ENCODE measurements around the gene C3. TPM values are rescaled to one million over a fixed set of nuclear protein-coding genes. Genes with fewer than 3 reads are reported as not detected.
"Not testable (repeated sequence)": the region's sequence is repeated elsewhere in the genome, so short reads cannot be mapped to it uniquely, and the experiment has no call there.

C3 gene
- total RNA-seq, 2 experiments from 2014 or later = 0.93 to 1.0 TPM

DNA sequence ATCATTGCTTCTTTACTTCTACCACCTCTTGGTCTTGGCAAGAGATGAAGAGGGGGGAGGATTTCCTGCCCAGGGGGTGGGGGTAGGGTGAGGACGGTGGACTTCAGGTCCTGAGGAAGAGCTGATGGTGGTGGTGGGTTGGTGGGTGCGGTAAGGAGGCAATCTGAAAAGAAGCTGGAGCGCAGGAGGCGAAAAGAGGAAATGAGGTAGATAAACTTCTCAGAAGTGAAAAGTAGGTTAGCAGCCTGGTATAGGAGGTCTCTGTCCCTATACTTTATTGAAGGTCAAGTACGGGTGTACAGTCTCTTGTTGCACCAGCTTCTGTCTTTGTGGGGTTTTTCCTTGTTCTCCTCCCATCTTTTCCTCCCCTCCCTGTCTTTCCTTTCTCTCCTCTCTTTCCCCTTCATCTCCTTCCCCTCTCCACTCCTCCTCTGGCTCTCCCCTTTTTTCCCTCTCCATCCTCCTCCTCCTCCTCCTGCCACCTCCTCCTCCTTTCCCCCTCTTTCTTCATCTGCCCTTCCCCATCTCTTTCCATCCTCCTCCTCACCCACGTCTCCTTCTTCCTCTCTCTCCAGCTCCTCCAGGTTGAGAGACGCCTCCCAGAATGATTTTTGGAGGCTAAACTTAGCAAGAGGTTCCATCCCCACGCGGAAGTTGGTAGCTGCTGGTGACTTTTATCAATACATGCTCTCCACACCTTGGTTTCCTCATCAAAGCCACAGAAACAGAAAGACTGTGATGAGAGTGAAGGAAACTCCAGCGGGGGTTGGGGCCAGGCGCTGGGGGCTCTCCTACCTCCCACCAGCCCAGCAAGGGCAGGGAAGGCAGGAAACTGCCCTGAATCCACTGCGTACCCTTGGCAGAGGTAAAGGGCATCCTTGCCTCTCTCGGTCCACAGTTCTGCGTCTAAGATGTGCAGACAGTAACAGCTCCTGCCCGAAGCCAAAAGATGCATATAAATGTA is 65.8 kb downstream of the C3 start:
- POLR2A ChIA-PET = interaction anchor here (0.5 to 1.9 kb wide), 7 partner anchors 9 to 109 kb away, joined by 3 to 6 read pairs (median 5); partner anchors contain the start of gene TNFSF14
- no peaks in the 10 kb centered on the region for H3K27me3 Mint-ChIP-seq
- DNase-seq (peak; percentile 80), ATAC-seq (peak; percentile 80)
- peak overlapping the region; percentile 96 for H3K27ac Mint-ChIP-seq
- H3K36me3 Mint-ChIP-seq (ENCODE audit: low read depth) = peaks cover 15% of the 10 kb centered on the region
- intact Hi-C loops (cut with DNase I, micrococcal nuclease) = loop anchor here (1.0 to 2.0 kb wide), 3 partner anchors 14 to 21 kb away; partner anchors contain the start of gene TNFSF14 (in 2 of the 2)
- H3K9me3 Mint-ChIP-seq (ENCODE audit: low read depth) = no peaks in the 10 kb centered on the region
- peaks cover 61% of the 10 kb centered on the region for H3K4me1 Mint-ChIP-seq
- H3K4me3 Mint-ChIP-seq = peak overlapping the region; percentile 71
- CTCF ChIA-PET = interaction anchor here (0.5 to 1.4 kb wide), 8 partner anchors 14 to 256 kb away, joined by 3 to 7 read pairs (median 4); partner anchors contain the start of gene TNFSF14

DNA sequence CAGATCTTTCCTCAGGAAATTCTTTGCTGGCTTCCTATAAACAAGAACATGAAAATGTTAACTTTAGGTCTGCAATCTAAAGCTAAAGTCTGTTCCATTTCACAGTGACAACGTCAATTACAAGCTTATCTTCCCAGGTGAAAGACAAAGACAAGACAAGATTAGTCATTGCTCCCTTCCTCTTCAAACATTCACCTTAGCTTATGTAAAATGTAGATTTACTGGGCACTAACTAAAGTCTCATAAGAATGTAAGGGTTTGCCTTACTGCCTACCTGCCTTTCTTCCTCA is 67.7 kb downstream of the C3 start:
- H3K36me3 Mint-ChIP-seq (ENCODE audit: low read depth) = peaks cover 3% of the 10 kb centered on the region
- POLR2A ChIA-PET = interaction anchor here (0.6 to 1.1 kb wide), 6 partner anchors 9 to 119 kb away, joined by 3 to 6 read pairs (median 4); partner anchors contain the start of gene TNFSF14
- peaks cover 47% of the 10 kb centered on the region for H3K4me1 Mint-ChIP-seq
- ATAC-seq = no peak
- no peaks in the 10 kb centered on the region for H3K9me3 Mint-ChIP-seq (ENCODE audit: low read depth)
- peak overlapping the region; percentile 86 for H3K27ac Mint-ChIP-seq
- no peaks in the 10 kb centered on the region for H3K27me3 Mint-ChIP-seq
- intact Hi-C loops (cut with DNase I, micrococcal nuclease) = no loop called here
- CTCF ChIA-PET = interaction anchor here (1.1 to 1.9 kb wide), 6 partner anchors 9 to 311 kb away, joined by 3 to 10 read pairs (median 6); no protein-coding TSS in a partner anchor
- DNase-seq = no peak
- no peak overlapping the region for H3K4me3 Mint-ChIP-seq

DNA sequence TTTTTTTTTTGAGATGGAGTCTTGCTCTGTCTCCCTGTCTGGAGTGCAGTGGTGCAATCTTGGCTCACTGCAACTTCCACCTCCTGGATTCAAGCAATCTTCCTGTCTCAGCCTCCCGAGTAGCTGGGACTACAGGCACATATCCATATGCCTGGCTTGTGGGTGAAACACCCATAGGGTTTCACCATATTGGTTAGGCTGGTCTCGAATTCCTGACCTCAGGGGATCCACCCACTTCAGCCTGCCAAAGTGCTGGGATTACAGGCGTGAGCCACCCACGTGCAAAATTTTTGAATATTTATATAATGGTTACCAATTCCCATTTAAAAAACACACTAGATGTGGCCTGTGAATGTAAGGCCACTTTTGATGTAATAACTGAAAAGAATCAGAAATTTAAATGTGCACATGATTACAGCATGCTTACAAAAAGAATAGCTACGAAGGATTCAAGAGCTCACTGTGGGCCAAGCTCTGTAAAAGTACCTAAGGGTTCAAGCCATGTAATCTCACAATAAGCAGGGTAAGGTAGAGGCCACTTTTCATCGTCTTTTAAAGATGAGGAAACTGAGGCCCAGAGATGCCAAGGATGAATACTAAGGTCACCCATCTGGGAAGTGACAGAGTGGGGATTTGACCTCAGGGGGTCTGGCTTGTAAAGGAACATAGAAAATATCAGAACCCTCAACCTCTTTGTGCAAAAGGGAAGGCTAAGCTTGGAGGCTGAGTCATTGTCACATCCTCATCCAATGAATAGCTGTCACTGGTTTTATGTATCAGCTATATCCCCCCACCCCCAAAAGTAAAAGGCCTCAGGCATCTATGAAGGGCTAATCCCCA is 68.3 kb downstream of the C3 start:
- peaks cover 44% of the 10 kb centered on the region for H3K4me1 Mint-ChIP-seq
- intact Hi-C loops (cut with DNase I, micrococcal nuclease) = no loop called here
- ATAC-seq (no peak), DNase-seq (no peak)
- no peaks in the 10 kb centered on the region for H3K36me3 Mint-ChIP-seq (ENCODE audit: low read depth)
- no peak overlapping the region for H3K4me3 Mint-ChIP-seq
- CTCF ChIA-PET = interaction anchor here (0.6 to 1.9 kb wide), 7 partner anchors 9 to 527 kb away, joined by 3 to 10 read pairs (median 5); no protein-coding TSS in a partner anchor
- peak overlapping the region; percentile 86 for H3K27ac Mint-ChIP-seq
- no peaks in the 10 kb centered on the region for H3K27me3 Mint-ChIP-seq
- no peaks in the 10 kb centered on the region for H3K9me3 Mint-ChIP-seq (ENCODE audit: low read depth)
- POLR2A ChIA-PET = interaction anchor here (0.6 to 1.1 kb wide), 6 partner anchors 9 to 120 kb away, joined by 3 to 6 read pairs (median 4); partner anchors contain the start of gene TNFSF14

DNA sequence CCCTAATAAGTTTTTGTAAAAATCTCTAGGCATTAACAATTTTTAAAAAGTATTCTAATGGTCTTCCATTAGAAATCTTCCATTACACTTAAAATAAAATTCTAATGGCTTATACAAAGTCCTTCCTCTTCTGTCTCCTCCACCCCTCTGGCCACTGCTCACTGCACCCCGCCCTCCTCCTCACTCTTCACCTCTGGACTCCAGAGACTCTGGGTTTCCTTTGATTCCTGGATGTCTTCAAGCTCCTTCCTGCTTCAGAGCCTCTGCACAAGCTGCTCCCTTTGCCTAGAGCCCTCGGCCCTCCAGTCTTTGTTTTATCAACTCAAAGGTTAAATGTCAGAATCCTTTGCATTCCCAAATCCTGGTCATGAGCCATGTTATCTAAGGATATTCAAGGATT is 71.3 kb downstream of the C3 start:
- H3K27ac Mint-ChIP-seq = no peak overlapping the region
- H3K36me3 Mint-ChIP-seq (ENCODE audit: low read depth) = no peaks in the 10 kb centered on the region
- intact Hi-C loops (cut with DNase I, micrococcal nuclease) = no loop called here
- CTCF ChIA-PET = interaction anchor here (0.7 to 1.0 kb wide), 3 partner anchors 18 to 430 kb away, joined by 3 to 4 read pairs (median 3); no protein-coding TSS in a partner anchor
- no peak for DNase-seq
- H3K9me3 Mint-ChIP-seq (ENCODE audit: low read depth) = no peaks in the 10 kb centered on the region
- POLR2A ChIA-PET = no interaction called here
- ATAC-seq = no peak
- no peak overlapping the region for H3K4me3 Mint-ChIP-seq
- H3K4me1 Mint-ChIP-seq = peaks cover 29% of the 10 kb centered on the region
- H3K27me3 Mint-ChIP-seq = no peaks in the 10 kb centered on the region

DNA sequence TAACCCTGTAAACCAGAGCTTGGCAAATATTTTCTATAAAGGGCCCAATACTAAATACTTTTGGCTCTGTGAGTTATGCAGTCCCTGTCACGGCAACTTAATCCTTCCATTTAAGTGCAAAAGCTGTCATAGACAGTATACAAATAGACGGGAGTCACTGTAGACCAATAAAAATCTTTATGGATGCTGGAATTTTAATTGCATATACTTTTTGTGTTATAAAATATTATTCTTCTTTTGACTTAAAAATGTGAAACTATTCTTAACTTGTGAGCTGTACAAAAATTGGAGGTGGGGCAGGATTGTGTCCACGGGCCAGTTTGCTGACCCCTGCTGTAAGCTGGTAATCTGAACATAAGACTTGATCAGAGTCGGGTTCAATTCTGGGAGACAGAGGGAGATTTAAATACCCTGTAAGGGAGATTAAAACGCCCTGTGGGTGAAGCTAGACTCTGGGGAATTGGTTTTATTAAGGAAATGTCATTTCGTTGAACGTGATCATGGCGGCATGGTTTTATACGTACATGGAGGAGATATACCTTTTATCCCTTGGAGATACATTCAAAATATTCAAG is 72.2 kb downstream of the C3 start:
- ATAC-seq (no peak), DNase-seq (no peak)
- POLR2A ChIA-PET = interaction anchor here (0.6 kb wide), 1 partner anchor 167 kb away, joined by 3 read pairs; no protein-coding TSS in a partner anchor
- no peak overlapping the region for H3K27ac Mint-ChIP-seq
- no peak overlapping the region for H3K4me3 Mint-ChIP-seq
- CTCF ChIA-PET = interaction anchor here (0.6 to 1.2 kb wide), 3 partner anchors 17 to 140 kb away, joined by 3 to 5 read pairs (median 3); no protein-coding TSS in a partner anchor
- peaks cover 21% of the 10 kb centered on the region for H3K4me1 Mint-ChIP-seq
- intact Hi-C loops (cut with DNase I, micrococcal nuclease) = no loop called here
- no peaks in the 10 kb centered on the region for H3K27me3 Mint-ChIP-seq
- no peaks in the 10 kb centered on the region for H3K36me3 Mint-ChIP-seq (ENCODE audit: low read depth)
- H3K9me3 Mint-ChIP-seq (ENCODE audit: low read depth) = no peaks in the 10 kb centered on the region

DNA sequence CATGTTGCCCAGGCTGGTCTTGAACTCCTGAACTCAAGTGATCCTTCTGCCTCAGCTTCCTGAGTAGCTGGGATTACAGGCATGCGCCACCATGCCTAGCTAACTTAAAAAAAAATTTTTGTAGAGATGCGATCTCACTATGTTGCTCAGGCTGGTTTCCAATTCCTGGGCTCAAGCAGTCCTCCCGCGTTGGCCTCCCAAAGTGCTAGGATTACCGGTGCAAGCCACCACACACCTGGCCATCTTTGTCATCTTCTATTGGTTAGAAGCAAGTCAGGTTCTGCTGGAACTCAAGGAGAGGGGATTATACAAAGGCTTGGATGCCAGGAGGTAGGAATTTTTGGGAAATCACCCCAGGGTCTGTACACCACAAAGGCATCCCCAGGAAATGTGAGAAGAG is 75.7 kb downstream of the C3 start:
- no peak for ATAC-seq
- intact Hi-C loops (cut with DNase I, micrococcal nuclease) = no loop called here
- no peak for DNase-seq
- Mint-ChIP-seq H3K9me3 (ENCODE audit: low read depth) (no peaks in the 10 kb centered on the region), H3K4me1 (peaks cover 24% of the 10 kb centered on the region), H3K27ac (no peak overlapping the region), H3K36me3 (ENCODE audit: low read depth) (no peaks in the 10 kb centered on the region), H3K27me3 (no peaks in the 10 kb centered on the region), H3K4me3 (no peak overlapping the region)
- ChIA-PET POLR2A (interaction anchor here (0.6 to 0.7 kb wide), 2 partner anchors 52 to 134 kb away, joined by 3 to 5 read pairs; no protein-coding TSS in a partner anchor), CTCF (interaction anchor here (0.6 to 2.9 kb wide), 2 partner anchors 12 to 29 kb away, joined by 3 to 14 read pairs; no protein-coding TSS in a partner anchor)

DNA sequence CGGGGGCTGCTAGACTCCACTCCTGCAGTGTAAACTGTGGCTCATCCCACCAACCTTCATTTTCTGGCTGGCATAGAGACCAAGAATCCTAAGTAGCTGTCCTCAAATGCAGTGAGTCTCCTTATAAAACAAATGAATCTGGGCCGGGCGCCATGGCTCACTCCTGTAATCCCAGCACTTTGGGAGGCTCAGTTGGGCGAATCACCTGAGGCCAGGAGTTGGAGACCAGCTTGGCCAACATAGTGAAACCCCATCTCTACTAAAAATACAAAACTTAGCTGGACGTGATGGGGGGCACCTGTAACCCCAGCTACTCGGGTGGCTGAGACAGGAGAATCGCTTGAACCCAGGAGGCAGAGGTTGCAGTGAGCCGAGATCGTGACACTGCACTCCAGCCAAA is 80.1 kb downstream of the C3 start:
- POLR2A ChIA-PET = interaction anchor here (0.7 kb wide), 1 partner anchor 16 kb away, joined by 7 read pairs; no protein-coding TSS in a partner anchor

DNA sequence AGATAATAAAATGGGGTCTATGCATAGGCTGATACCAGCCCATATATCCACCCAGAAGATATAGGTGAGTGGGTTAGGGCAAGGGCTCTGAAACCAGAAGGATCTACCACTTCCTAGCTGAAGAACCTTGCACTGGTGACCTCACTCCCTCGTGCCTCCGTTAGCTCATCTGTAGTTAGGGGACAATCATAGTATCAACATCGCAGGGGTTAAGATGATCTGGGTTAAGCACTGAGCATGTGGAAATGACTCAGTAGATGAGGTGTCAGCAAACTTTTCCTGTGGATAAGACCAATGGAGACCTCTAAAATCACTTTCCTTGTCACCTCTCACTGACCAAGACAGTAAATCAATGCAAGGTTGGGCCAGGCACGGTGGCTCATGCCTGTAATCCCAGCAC is 81.0 kb downstream of the C3 start:
- intact Hi-C loops (cut with DNase I, micrococcal nuclease) = loop anchor here in 1 of 2 experiments (2.0 kb wide), 1 partner anchor 35 kb away; no protein-coding TSS in a partner anchor
- DNase-seq (peak; percentile 63), ATAC-seq (peak; percentile 92)
- CTCF ChIA-PET = interaction anchor here (1.0 to 3.3 kb wide), 3 partner anchors 25 to 224 kb away, joined by 3 to 12 read pairs (median 5); no protein-coding TSS in a partner anchor
- no peaks in the 10 kb centered on the region for H3K27me3 Mint-ChIP-seq
- H3K9me3 Mint-ChIP-seq (ENCODE audit: low read depth) = peaks cover 2% of the 10 kb centered on the region
- H3K4me1 Mint-ChIP-seq = peaks cover 33% of the 10 kb centered on the region
- H3K36me3 Mint-ChIP-seq (ENCODE audit: low read depth) = no peaks in the 10 kb centered on the region
- POLR2A ChIA-PET = interaction anchor here (0.5 to 1.1 kb wide), 3 partner anchors 16 to 182 kb away, joined by 3 to 5 read pairs (median 4); partner anchors contain the start of gene TNFSF14
- H3K4me3 Mint-ChIP-seq = no peak overlapping the region
- no peak overlapping the region for H3K27ac Mint-ChIP-seq

More for the DNA sequence above, 80.1 kb downstream of the C3 start:
- not testable (repeated sequence) for H3K9me3 Mint-ChIP-seq (ENCODE audit: low read depth); H3K4me3 Mint-ChIP-seq; H3K36me3 Mint-ChIP-seq (ENCODE audit: low read depth); H3K27me3 Mint-ChIP-seq; DNase-seq; ATAC-seq; H3K27ac Mint-ChIP-seq
- peaks cover 33% of the 10 kb centered on the region for H3K4me1 Mint-ChIP-seq
- intact Hi-C loops (cut with DNase I, micrococcal nuclease) = loop anchor here in 1 of 2 experiments (2.0 kb wide), 1 partner anchor 14 kb away; no protein-coding TSS in a partner anchor
- CTCF ChIA-PET = interaction anchor here (0.6 to 3.3 kb wide), 4 partner anchors 26 to 250 kb away, joined by 3 to 12 read pairs (median 4); no protein-coding TSS in a partner anchor

DNA sequence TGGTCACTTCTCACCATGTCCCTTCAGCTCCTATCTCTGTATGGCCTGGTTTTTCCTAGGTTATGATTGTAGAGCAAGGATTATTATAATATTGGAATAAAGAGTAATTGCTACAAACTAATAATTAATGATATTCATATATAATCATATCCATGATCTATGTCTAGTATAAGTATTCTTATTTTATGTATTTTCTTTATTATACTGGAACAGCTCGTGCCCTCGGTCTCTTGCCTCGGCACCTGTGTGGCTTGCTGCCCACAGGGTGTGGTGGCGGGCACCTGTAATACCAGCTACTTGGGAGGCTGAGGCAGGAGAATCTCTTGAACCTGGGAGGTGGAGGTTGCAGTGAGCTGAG is 87.0 kb downstream of the C3 start:
- H3K4me3 Mint-ChIP-seq; H3K27ac Mint-ChIP-seq; H3K27me3 Mint-ChIP-seq; ATAC-seq; H3K36me3 Mint-ChIP-seq (ENCODE audit: low read depth); DNase-seq; POLR2A ChIA-PET; H3K9me3 Mint-ChIP-seq (ENCODE audit: low read depth): not testable (repeated sequence)
- CTCF ChIA-PET = interaction anchor here (0.7 to 3.0 kb wide), 7 partner anchors 11 to 138 kb away, joined by 3 to 14 read pairs (median 3); partner anchors contain the start of gene VAV1
- intact Hi-C loops (cut with DNase I, micrococcal nuclease) = loop anchor here (1.0 to 5.0 kb wide), 6 partner anchors 27 to 229 kb away; partner anchors contain the start of gene TNFSF14 (in 1 of the 2)
- peaks cover 30% of the 10 kb centered on the region for H3K4me1 Mint-ChIP-seq

DNA sequence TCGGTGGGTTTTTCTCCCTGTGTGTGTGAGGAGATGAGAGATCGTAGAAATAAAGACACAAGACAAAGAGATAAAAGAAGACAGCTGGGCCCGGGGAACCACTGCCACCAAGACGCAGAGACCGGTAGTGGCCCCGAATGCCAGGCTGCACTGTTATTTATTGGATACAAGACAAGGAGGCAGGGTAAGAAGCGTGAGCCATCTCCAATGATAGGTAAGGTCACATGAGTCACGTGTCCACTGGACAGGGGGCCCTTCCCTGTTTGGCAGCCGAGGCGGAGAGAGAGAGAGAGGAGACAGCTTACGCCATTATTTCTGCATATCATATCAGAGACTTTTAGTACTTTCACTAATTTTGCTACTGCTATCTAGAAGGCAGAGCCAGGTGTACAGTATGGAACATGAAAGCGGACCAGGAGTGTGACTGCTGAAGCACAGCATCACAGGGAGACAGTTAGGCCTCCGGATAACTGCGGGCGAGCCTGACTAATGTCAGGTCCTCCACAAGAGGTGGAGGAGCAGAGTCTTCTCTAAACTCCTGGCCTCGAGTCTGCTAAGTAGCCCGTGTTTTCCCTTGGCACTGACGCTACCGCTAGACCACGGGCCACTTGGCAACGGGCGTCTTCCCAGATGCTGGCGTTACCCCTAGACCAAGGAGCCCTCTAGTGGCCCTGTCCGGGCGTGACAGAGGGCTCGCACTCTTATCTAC is 87.5 kb downstream of the C3 start:
- H3K27ac Mint-ChIP-seq; H3K36me3 Mint-ChIP-seq (ENCODE audit: low read depth); H3K4me3 Mint-ChIP-seq; H3K9me3 Mint-ChIP-seq (ENCODE audit: low read depth); ATAC-seq; POLR2A ChIA-PET; H3K27me3 Mint-ChIP-seq: not testable (repeated sequence)
- CTCF ChIA-PET = interaction anchor here (0.6 to 3.0 kb wide), 10 partner anchors 8 to 139 kb away, joined by 3 to 14 read pairs (median 3); partner anchors contain the start of genes GPR108 and VAV1
- H3K4me1 Mint-ChIP-seq = peaks cover 28% of the 10 kb centered on the region
- intact Hi-C loops (cut with DNase I, micrococcal nuclease) = loop anchor here (1.0 to 5.0 kb wide), 9 partner anchors 28 to 230 kb away; partner anchors contain the start of gene TNFSF14 (in 1 of the 2)
- peak; percentile 74 for DNase-seq

Data from activated CD4-positive, alpha-beta T cell treated with anti-CD3 and anti-CD28 coated beads for 36 hours (primary cell).